Mesothelial cell of epicardium (in vitro differentiated cells): ENCODE data around the gene RGS10. TPM values are rescaled to one million over a fixed set of nuclear protein-coding genes. Genes with fewer than 3 reads are reported as not detected.
"Not testable (repeated sequence)": the region's sequence is repeated elsewhere in the genome, so short reads cannot be mapped to it uniquely, and the experiment has no call there.

Experiments
- DNase-seq, 2 experiments: peaks; one replicate each; pipeline ENCODE4 v3.0.0; 2021; ENCODE audit warnings: low spot score in 2 of 2; ENCODE audit not compliant: unreplicated experiment in 2 of 2
- H3K27ac Mint-ChIP-seq: 2 replicates; pipeline ENCODE4 v1.8.0; 2021; ENCODE audit warnings: mixed read lengths
- H3K27me3 Mint-ChIP-seq: 2 replicates; pipeline ENCODE4 v1.8.0; 2021; ENCODE audit warnings: low read depth, mixed read lengths
- H3K36me3 Mint-ChIP-seq: 2 replicates; pipeline ENCODE4 v1.8.0; 2021; ENCODE audit warnings: mixed read lengths
- H3K4me1 Mint-ChIP-seq: 2 replicates; pipeline ENCODE4 v1.8.0; 2021; ENCODE audit warnings: mixed read lengths
- H3K4me3 Mint-ChIP-seq: 2 replicates; pipeline ENCODE4 v1.8.0; 2021; ENCODE audit warnings: mild to moderate bottlenecking, moderate library complexity, mixed read lengths
- H3K9me3 Mint-ChIP-seq: 2 replicates; pipeline ENCODE4 v1.8.0; 2021; ENCODE audit warnings: mixed read lengths
- total RNA-seq: library from RNA; stranded (reverse); gene quantifications from 3 replicates; pipeline ENCODE4 v1.2.1, GENCODE V29; 2021
- TF ChIP-seq, protein P1 (sequence below): fragments of 200-600 bp; sonication (generic); IDR thresholded peaks from one replicate; pipeline ENCODE4 v1.5.0; 2021; ENCODE audit warnings: antibody characterized with exemption; ENCODE audit not compliant: unreplicated experiment

Gene RGS10
- total RNA-seq, 1 donor from 2014 or later, result 17.4 TPM

DNA sequence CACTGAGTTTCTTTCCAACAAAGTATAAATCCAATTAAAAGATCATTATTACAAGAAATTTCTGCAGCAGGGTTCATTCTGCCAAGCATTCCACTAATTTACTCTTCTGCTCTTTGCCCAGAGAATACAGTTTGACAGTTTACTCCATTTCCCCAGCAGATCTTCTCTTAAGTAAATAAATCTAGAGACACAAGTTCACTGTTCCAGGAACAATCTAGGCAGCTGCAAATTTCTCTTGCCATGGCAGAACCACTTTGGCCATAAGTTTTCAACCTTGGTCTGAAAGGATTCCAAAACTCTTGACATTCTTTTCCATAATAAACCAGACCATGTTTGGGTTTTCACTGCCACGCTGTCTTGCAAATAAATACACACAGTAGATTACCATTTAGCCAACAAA lies 11.5 kb downstream of the RGS10 start:
- H3K9me3 Mint-ChIP-seq, result no peaks in the 10 kb centered on the region
- no peak overlapping the region for H3K4me3 Mint-ChIP-seq
- H3K4me1 Mint-ChIP-seq, result peaks cover 29% of the 10 kb centered on the region
- TF ChIP-seq, protein P1, sequence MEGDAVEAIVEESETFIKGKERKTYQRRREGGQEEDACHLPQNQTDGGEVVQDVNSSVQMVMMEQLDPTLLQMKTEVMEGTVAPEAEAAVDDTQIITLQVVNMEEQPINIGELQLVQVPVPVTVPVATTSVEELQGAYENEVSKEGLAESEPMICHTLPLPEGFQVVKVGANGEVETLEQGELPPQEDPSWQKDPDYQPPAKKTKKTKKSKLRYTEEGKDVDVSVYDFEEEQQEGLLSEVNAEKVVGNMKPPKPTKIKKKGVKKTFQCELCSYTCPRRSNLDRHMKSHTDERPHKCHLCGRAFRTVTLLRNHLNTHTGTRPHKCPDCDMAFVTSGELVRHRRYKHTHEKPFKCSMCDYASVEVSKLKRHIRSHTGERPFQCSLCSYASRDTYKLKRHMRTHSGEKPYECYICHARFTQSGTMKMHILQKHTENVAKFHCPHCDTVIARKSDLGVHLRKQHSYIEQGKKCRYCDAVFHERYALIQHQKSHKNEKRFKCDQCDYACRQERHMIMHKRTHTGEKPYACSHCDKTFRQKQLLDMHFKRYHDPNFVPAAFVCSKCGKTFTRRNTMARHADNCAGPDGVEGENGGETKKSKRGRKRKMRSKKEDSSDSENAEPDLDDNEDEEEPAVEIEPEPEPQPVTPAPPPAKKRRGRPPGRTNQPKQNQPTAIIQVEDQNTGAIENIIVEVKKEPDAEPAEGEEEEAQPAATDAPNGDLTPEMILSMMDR, result no peak
- no peak overlapping the region for H3K27ac Mint-ChIP-seq
- no peak for DNase-seq
- no peaks in the 10 kb centered on the region for H3K36me3 Mint-ChIP-seq
- no peaks in the 10 kb centered on the region for H3K27me3 Mint-ChIP-seq

DNA sequence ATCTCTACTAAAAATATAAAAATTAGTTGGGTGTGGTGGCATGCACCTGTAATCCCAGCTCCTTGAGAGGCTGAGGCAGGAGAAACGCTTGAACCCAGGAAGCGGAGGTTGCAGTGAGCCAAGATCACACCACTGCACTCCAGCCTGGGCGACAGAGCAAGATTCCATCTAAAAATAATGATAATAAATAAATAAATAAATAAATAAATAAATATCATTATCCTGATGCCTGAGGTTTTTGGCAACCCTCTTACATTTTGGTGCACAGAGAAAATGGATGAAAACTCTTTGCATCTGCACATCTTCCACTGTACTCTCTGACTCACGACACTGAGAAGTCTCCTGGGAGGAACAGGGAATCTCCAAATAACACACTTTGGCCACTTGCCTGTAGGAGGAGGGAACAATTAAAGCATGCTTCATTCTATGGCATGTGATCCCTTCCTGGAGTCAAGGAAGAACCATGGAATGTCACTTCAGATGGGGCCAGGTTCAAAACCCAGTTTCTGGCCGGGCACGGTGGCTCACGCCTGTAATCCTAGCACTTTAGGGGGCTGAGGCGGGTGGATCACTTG lies 13.8 kb downstream of the RGS10 start:
- H3K27ac Mint-ChIP-seq, DNase-seq, H3K9me3 Mint-ChIP-seq, H3K4me3 Mint-ChIP-seq, H3K36me3 Mint-ChIP-seq, H3K27me3 Mint-ChIP-seq: not testable (repeated sequence)
- peaks cover 34% of the 10 kb centered on the region for H3K4me1 Mint-ChIP-seq

DNA sequence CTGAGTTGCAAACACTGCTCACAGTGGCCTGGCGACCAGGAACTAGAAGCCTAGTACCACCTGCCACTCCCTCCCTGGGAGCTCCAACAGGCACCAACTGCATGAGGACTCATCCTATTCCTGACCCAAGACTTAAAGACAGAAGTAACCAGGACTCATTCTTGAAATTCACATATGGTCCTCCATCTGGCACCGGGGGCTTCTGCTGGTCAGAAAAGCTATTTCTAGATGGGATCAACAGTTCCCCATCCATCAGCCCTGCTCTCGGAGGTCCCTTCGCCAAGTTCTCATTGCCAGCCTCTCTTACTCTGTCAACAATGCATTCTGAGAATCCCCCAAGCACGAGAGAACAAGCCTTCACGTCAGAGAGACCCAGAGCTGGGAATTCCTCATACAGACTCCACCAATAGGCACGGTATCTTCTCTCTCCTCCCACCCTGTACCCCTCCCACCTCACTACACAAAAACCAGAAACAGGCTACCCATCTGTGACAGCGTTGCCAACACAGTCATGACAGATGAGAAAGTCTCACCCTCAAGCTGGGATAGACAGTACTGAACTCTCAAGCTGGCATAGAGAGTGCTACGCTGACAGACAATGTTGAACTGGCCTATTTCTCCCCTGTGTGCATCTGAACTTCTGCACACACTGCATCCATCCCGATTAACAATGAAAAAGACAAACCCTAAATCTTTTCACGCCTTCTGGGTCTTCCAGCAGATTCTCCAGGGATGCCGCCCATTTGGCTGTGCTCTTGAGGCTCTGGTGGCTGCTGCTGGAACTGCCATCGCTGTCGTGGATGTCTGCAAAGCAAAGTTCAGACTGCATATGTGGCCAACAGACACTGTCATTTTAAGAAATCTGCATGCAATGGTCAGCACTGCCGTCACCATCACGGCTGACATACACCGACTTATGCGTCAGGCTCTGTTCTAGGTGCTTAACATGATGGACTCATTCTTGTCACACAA lies 15.6 kb downstream of the RGS10 start:
- H3K9me3 Mint-ChIP-seq, result no peaks in the 10 kb centered on the region
- H3K27ac Mint-ChIP-seq, result no peak overlapping the region
- H3K27me3 Mint-ChIP-seq, result no peaks in the 10 kb centered on the region
- peaks cover under 1% of the 10 kb centered on the region for H3K36me3 Mint-ChIP-seq
- H3K4me1 Mint-ChIP-seq, result peaks cover 30% of the 10 kb centered on the region
- TF ChIP-seq, protein P1, result peak; percentile 29
- H3K4me3 Mint-ChIP-seq, result no peak overlapping the region
- no peak for DNase-seq

DNA sequence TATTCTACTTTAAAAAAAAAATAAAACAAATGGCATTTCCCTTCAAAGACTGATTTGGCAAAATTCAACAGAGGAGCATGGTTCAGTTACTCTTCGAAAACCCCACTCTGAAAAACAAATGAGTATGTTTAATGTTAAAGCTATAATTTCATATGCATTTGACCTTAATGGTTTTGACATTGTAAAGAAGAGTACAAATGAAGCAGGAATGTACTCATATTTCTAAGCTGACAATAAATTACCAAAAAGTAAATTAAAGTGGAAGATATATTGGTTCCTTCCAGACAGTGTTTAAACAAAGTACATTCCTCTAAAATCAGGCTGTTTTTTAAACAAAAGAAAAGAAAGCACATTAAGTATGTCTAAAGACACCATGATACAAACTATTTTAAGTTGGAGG lies 16.4 kb downstream of the RGS10 start:
- TF ChIP-seq, protein P1, result no peak
- H3K27me3 Mint-ChIP-seq, result no peaks in the 10 kb centered on the region
- H3K27ac Mint-ChIP-seq, result no peak overlapping the region
- peaks cover 27% of the 10 kb centered on the region for H3K4me1 Mint-ChIP-seq
- no peak for DNase-seq
- no peaks in the 10 kb centered on the region for H3K9me3 Mint-ChIP-seq
- H3K36me3 Mint-ChIP-seq, result peaks cover 3% of the 10 kb centered on the region
- H3K4me3 Mint-ChIP-seq, result no peak overlapping the region

DNA sequence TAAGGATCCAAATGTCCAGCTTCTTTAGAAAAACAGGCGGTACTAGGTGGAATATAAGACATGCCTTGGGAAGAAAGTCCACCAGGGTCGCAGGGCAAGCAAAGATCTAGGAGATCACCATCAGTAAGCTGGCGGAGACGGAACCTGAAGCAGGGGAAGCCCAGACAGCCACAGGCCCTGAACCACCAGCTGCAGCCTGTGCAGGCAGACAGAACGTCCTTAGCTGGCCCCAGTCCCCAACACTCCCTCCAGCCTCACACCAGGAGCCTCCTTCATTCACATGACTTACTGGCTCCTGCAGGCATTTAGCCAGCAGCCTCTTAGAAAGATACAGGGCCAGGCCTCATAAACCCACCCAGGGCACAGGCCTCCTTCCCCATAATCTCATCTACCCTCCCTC lies 17.4 kb downstream of the RGS10 start:
- no peak for DNase-seq
- Mint-ChIP-seq H3K36me3 (peaks cover 3% of the 10 kb centered on the region), H3K27me3 (no peaks in the 10 kb centered on the region), H3K4me1 (peaks cover 24% of the 10 kb centered on the region), H3K27ac (no peak overlapping the region), H3K4me3 (no peak overlapping the region), H3K9me3 (no peaks in the 10 kb centered on the region)
- TF ChIP-seq, protein P1, result no peak

DNA sequence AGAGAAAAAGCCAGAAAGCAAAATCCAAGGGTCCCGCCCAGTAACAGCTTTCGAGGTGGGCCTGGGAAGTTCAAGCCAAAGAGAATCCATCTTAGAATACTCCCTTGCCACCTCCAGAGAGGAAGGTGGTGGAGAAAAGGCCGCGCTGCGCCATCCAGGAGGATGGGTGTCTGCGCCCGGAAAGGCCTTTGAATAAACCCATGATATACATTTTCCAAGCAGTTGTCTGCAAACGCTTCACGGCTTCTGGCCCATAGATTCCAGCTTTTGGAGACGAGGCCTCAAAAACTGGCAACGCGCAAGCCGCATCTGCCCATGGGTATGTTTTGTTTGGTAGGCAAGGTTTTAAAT lies 17.8 kb downstream of the RGS10 start:
- Mint-ChIP-seq H3K36me3 (peaks cover 3% of the 10 kb centered on the region), H3K4me1 (peaks cover 25% of the 10 kb centered on the region), H3K4me3 (no peak overlapping the region), H3K27ac (no peak overlapping the region), H3K27me3 (no peaks in the 10 kb centered on the region), H3K9me3 (no peaks in the 10 kb centered on the region)
- no peak for DNase-seq
- TF ChIP-seq, protein P1, result no peak
